ENCODE data around the gene TMEM132D. TPM values are rescaled to one million over a fixed set of nuclear protein-coding genes. Genes with fewer than 3 reads are reported as not detected.

TMEM132D gene
- polyA plus RNA-seq, 1 donor from 2014 or later = 1.3 TPM

DNA sequence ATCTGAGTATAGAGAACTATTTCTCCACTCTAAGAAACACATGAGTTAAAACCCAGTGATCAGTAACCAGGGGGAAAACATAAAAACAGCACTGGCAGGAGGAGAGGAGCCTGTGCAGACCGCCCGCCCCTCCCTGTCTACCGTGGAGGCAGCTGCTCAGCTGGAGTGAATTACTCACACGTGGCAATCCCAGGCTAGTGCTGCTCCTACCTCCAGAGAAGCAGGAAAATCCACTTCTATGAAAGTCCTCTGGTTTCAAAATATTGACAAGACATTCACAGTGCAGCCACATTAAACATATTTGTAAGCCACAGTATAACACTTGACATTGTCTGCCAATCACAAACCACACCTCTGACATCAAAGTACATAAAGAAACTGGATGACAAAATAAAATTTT lies 16.7 kb downstream of the TMEM132D start:
- H3K4me3 ChIP-seq (ENCODE audit: low read length) = no peak overlapping the region
- H3K4me2 ChIP-seq (ENCODE audit: low read length) = no peak overlapping the region
- no peak overlapping the region for H3K9ac ChIP-seq (ENCODE audit: low read length)
- H4K20me1 ChIP-seq (ENCODE audit: insufficient read depth) = no peaks in the 10 kb centered on the region
- H3K27me3 ChIP-seq (ENCODE audit: insufficient read depth, low read depth, low read length) = no peaks in the 10 kb centered on the region
- no peaks in the 10 kb centered on the region for H3K9me3 ChIP-seq (ENCODE audit: low read length)
- no peaks in the 10 kb centered on the region for H3K79me2 ChIP-seq (replicated peaks; ENCODE audit: insufficient read depth, low read length)
- H3K27ac ChIP-seq (ENCODE audit: low read length) = no peak overlapping the region
- H3K36me3 ChIP-seq (ENCODE audit: insufficient read depth, low read length) = no peaks in the 10 kb centered on the region
- TF ChIP-seq TAF1 (IDR thresholded peaks at IDR 0.05; ENCODE audit: low read depth) = no peak
- TF ChIP-seq MXI1 (conservative IDR thresholded peaks at IDR 0.05; ENCODE audit: poor library complexity, severe bottlenecking) = no peak
- no peak for TF ChIP-seq EP300 (conservative IDR thresholded peaks at IDR 0.05; ENCODE audit: poor library complexity, severe bottlenecking)
- no peak for TF ChIP-seq SMC3 (conservative IDR thresholded peaks at IDR 0.05; ENCODE audit: poor library complexity)
- TF ChIP-seq, protein P1, sequence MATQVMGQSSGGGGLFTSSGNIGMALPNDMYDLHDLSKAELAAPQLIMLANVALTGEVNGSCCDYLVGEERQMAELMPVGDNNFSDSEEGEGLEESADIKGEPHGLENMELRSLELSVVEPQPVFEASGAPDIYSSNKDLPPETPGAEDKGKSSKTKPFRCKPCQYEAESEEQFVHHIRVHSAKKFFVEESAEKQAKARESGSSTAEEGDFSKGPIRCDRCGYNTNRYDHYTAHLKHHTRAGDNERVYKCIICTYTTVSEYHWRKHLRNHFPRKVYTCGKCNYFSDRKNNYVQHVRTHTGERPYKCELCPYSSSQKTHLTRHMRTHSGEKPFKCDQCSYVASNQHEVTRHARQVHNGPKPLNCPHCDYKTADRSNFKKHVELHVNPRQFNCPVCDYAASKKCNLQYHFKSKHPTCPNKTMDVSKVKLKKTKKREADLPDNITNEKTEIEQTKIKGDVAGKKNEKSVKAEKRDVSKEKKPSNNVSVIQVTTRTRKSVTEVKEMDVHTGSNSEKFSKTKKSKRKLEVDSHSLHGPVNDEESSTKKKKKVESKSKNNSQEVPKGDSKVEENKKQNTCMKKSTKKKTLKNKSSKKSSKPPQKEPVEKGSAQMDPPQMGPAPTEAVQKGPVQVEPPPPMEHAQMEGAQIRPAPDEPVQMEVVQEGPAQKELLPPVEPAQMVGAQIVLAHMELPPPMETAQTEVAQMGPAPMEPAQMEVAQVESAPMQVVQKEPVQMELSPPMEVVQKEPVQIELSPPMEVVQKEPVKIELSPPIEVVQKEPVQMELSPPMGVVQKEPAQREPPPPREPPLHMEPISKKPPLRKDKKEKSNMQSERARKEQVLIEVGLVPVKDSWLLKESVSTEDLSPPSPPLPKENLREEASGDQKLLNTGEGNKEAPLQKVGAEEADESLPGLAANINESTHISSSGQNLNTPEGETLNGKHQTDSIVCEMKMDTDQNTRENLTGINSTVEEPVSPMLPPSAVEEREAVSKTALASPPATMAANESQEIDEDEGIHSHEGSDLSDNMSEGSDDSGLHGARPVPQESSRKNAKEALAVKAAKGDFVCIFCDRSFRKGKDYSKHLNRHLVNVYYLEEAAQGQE (IDR thresholded peaks at IDR 0.05; ENCODE audit: borderline replicate concordance) = no peak
- TF ChIP-seq, protein P2, sequence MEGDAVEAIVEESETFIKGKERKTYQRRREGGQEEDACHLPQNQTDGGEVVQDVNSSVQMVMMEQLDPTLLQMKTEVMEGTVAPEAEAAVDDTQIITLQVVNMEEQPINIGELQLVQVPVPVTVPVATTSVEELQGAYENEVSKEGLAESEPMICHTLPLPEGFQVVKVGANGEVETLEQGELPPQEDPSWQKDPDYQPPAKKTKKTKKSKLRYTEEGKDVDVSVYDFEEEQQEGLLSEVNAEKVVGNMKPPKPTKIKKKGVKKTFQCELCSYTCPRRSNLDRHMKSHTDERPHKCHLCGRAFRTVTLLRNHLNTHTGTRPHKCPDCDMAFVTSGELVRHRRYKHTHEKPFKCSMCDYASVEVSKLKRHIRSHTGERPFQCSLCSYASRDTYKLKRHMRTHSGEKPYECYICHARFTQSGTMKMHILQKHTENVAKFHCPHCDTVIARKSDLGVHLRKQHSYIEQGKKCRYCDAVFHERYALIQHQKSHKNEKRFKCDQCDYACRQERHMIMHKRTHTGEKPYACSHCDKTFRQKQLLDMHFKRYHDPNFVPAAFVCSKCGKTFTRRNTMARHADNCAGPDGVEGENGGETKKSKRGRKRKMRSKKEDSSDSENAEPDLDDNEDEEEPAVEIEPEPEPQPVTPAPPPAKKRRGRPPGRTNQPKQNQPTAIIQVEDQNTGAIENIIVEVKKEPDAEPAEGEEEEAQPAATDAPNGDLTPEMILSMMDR (IDR thresholded peaks at IDR 0.05; ENCODE audit: poor library complexity, severe bottlenecking) = no peak
- TF ChIP-seq EZH2 (IDR thresholded peaks at IDR 0.05; ENCODE audit: borderline replicate concordance, insufficient read depth, low read length, poor library complexity, severe bottlenecking) = no peak
- TF ChIP-seq RAD21 (conservative IDR thresholded peaks at IDR 0.05) = no peak
- TF ChIP-seq POLR2AphosphoS5 (IDR thresholded peaks at IDR 0.05) = no peak
- H2AFZ ChIP-seq (ENCODE audit: low read depth, low read length) = no peak overlapping the region
- H3K9me2 ChIP-seq (ENCODE audit: insufficient read depth, low read length) = no peaks in the 10 kb centered on the region
- no peaks in the 10 kb centered on the region for H3F3A ChIP-seq (ENCODE audit: insufficient read depth, low read length, poor library complexity, severe bottlenecking)

DNA sequence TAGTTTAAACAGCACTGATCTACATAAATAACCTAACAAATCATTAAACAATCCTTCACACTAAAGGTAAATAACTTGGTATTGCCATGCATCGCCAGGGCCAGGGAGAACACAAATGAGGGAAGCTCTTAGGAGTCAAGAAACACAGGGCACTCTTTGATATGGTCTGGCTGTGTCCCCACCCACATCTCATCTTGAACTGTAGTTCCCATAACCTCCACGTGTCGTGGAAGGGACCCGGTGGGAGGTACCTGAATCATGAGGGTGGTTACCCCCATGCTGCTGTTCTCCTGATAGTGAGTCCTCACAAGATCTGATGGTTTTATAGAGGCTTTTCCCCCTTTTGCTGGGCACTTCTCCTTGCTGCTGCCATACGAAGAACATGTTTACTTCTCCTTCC lies 17.3 kb downstream of the TMEM132D start:
- Histone ChIP-seq H3K36me3 (ENCODE audit: insufficient read depth, low read length) (no peaks in the 10 kb centered on the region), H3K4me2 (ENCODE audit: low read length) (no peak overlapping the region), H2AFZ (ENCODE audit: low read depth, low read length) (no peak overlapping the region), H4K20me1 (ENCODE audit: insufficient read depth) (no peaks in the 10 kb centered on the region), H3F3A (ENCODE audit: insufficient read depth, low read length, poor library complexity, severe bottlenecking) (no peaks in the 10 kb centered on the region), H3K27me3 (ENCODE audit: insufficient read depth, low read depth, low read length) (no peaks in the 10 kb centered on the region), H3K79me2 (replicated peaks; ENCODE audit: insufficient read depth, low read length) (no peaks in the 10 kb centered on the region), H3K9ac (ENCODE audit: low read length) (no peak overlapping the region), H3K9me2 (ENCODE audit: insufficient read depth, low read length) (no peaks in the 10 kb centered on the region), H3K9me3 (ENCODE audit: low read length) (no peaks in the 10 kb centered on the region), H3K27ac (ENCODE audit: low read length) (no peak overlapping the region), H3K4me3 (ENCODE audit: low read length) (no peak overlapping the region)
- TF ChIP-seq, protein P1 (IDR thresholded peaks at IDR 0.05; ENCODE audit: borderline replicate concordance) = no peak
- TF ChIP-seq, protein P2 (IDR thresholded peaks at IDR 0.05; ENCODE audit: poor library complexity, severe bottlenecking) = no peak
- TF ChIP-seq EP300 (conservative IDR thresholded peaks at IDR 0.05; ENCODE audit: poor library complexity, severe bottlenecking) = no peak
- TF ChIP-seq TAF1 (IDR thresholded peaks at IDR 0.05; ENCODE audit: low read depth) = no peak
- TF ChIP-seq SMC3 (conservative IDR thresholded peaks at IDR 0.05; ENCODE audit: poor library complexity) = no peak
- TF ChIP-seq EZH2 (IDR thresholded peaks at IDR 0.05; ENCODE audit: borderline replicate concordance, insufficient read depth, low read length, poor library complexity, severe bottlenecking) = no peak
- no peak for TF ChIP-seq POLR2AphosphoS5 (IDR thresholded peaks at IDR 0.05)
- TF ChIP-seq RAD21 (conservative IDR thresholded peaks at IDR 0.05) = no peak
- no peak for TF ChIP-seq MXI1 (conservative IDR thresholded peaks at IDR 0.05; ENCODE audit: poor library complexity, severe bottlenecking)

All from neural cell (in vitro differentiated cells).